GM12874 (cell line): Measurements from ENCODE around the gene HPSE2.

ENCODE experiments used
- TF ChIP-seq, protein P1 (sequence below): IDR thresholded peaks from 2 replicates; pipeline ENCODE4 v1.5.1; 2011; ENCODE audit warnings: low read depth, mild to moderate bottlenecking, control low read depth, low read length, moderate library complexity; ENCODE audit not compliant: insufficient read depth

HPSE2 gene

GRCh38 chr10:98567391-98568133, 668.1 kb downstream of the HPSE2 start:
- TF ChIP-seq, protein P1, sequence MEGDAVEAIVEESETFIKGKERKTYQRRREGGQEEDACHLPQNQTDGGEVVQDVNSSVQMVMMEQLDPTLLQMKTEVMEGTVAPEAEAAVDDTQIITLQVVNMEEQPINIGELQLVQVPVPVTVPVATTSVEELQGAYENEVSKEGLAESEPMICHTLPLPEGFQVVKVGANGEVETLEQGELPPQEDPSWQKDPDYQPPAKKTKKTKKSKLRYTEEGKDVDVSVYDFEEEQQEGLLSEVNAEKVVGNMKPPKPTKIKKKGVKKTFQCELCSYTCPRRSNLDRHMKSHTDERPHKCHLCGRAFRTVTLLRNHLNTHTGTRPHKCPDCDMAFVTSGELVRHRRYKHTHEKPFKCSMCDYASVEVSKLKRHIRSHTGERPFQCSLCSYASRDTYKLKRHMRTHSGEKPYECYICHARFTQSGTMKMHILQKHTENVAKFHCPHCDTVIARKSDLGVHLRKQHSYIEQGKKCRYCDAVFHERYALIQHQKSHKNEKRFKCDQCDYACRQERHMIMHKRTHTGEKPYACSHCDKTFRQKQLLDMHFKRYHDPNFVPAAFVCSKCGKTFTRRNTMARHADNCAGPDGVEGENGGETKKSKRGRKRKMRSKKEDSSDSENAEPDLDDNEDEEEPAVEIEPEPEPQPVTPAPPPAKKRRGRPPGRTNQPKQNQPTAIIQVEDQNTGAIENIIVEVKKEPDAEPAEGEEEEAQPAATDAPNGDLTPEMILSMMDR = no peak

- TF ChIP-seq, protein P1 = no peak
Observed at GRCh38 chr10:98563811-98564210, 671.8 kb downstream of the HPSE2 start.

GRCh38 chr10:98560565-98560964, 675.1 kb downstream of the HPSE2 start:
- TF ChIP-seq, protein P1 = no peak

GRCh38 chr10:98556061-98556460, 679.6 kb downstream of the HPSE2 start:
- TF ChIP-seq, protein P1 = no peak

DNA sequence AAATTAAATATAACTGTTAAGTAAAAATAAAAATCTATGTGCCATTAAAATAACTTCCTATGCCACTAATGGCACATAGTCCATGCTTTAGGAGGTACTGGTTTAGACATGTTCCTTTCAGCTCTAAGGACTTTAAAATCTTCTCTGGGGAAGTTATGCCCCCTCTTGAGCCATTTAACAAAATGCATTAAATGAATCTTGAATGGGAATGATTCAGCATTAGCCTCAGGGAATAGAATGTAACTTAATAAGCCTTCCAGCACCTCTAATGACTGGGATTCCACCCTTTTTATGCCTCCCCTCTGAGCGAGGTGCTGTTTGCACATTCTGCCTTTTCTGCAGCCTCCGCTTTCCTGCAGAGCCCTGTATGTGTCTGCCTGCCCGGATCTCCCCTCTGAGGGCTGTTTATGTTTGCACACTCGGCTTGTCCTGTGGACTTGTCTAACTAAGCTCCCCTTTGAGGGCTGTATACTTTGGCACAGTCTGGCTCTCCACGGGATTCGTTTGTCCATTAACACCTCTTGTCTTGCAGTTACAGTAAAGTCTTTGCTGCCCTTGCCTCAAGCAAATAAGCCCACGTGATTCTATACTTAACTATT, 680.5 kb downstream of the HPSE2 start:
- TF ChIP-seq, protein P1 = no peak

DNA sequence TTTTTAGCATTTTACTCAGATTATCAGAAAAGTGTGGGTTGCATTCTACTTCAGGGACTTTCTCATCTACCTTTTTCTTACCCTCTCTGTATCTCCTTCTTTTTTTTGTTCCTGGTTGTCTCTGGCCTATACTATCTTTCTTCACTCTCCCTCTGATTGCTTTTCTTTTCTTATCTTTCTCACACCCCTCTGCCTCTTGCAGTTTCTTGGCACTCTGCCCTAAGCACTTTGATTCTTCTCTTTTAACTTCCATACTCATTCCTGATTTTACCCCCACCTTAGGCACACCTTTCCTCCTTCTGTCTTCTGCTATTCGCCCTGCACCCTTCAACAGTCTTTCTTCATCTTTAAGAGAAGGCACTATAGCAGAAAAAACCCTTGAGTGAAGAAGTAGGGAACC, 696.1 kb downstream of the HPSE2 start:
- TF ChIP-seq, protein P1 = no peak

- TF ChIP-seq, protein P1 = no peak
Observed at GRCh38 chr10:98538472-98538871, 697.2 kb downstream of the HPSE2 start.
